NCI-H526 treated with DMSO at 0.1 percent for 48 hours (cell line): ENCODE measurements around the gene IER5L.

Source experiments
- DNase-seq: peaks from one replicate; lab custom pipeline; 2025; lab: John Stamatoyannopoulos, UW

Gene IER5L

DNA sequence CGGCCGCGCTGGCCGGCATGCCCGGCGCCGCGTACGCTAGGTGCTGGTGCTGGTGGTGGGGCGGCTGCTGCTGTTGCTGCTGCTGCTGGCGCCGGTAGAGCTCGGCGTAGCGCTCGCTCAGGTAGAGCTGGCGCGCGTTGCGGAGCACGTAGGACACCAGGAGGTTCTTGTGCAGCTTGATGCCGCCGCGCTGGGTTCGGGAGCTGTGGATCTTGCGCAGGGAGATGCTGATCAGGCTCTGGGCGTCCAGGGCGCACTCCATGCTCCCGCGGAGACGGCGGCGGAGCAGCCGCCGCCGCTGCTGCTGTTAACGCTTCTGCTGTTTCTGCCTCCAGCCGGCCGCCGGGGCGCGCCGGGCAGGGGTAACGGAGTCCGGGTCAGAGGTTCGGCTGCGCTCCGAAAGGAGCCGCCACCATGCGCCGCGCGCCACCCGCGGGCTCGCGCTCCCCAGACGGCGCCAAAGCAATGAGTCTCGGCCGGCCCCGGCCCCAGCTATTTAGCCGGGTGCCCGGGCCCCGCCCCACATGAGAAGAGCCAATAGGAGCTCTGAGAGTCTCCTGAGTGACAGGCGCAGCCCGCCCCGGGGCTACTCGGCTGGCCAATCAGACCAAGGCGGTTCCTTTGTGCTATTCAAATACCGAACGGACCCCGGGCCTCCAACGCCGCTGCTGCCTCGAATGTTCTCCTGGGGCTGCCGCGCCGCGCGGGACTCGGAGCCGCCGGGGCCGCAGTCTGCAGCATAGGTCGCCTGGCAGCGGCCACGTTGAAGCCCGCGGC, at the start of gene IER5L:
IER5L (minus strand) TSS at position 471 of the 777 bp plus-strand sequence; CDS start at position 262, 209 bp downstream.
- peak; percentile 86 for DNase-seq

DNA sequence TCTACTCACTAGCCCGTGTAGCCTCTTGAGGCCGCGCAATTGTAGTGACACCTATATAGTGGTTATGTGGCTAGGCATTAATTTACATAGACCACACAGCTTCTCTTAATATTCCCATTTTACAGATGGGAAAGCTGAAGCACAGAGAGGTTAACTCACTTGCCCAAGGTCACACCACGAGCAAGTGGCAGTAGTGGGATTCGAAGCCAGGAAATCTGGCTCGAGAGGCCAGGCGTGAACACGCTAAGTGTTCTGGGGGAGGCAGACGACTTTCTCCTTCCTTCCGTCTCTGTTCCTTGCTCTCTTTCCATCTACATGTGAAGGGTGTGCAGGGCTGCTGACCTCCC, 49.8 kb upstream of the IER5L start:
- no peak for DNase-seq

DNA sequence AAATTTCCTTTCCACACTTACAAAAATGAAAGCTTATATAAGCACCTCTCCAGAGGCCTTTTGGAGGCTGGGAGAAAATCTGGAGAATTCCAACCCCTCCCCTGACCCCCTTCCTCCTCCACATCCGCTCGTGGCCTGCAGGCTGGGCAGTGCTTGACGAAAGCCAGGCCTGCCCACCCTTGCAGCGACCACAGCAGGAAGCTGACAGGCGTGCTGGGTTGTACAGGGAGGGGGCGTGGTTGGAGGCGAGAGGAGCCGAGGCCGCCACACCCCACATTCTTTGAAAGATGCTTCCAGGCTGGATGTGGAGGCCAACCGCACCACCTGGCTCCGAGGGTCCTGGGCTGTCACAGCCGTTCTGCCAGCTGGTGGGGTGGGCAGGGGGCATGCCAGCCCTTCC, 47.8 kb upstream of the IER5L start:
- DNase-seq = no peak

DNA sequence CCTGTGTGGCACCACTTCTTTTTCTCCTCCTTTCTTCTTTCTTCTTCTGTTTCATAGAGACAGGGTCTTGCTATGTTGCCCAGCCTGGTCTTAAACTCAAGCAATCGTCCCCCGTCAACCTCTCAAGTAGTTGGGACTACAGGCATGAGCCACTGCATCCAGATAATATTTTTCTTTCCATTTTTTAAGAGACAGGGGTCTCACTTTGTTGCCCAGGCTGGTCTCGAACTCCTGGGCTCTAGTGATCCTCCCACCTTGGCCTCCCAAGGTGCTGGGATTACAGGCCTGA, 47.4 kb upstream of the IER5L start:
- DNase-seq = no peak

DNA sequence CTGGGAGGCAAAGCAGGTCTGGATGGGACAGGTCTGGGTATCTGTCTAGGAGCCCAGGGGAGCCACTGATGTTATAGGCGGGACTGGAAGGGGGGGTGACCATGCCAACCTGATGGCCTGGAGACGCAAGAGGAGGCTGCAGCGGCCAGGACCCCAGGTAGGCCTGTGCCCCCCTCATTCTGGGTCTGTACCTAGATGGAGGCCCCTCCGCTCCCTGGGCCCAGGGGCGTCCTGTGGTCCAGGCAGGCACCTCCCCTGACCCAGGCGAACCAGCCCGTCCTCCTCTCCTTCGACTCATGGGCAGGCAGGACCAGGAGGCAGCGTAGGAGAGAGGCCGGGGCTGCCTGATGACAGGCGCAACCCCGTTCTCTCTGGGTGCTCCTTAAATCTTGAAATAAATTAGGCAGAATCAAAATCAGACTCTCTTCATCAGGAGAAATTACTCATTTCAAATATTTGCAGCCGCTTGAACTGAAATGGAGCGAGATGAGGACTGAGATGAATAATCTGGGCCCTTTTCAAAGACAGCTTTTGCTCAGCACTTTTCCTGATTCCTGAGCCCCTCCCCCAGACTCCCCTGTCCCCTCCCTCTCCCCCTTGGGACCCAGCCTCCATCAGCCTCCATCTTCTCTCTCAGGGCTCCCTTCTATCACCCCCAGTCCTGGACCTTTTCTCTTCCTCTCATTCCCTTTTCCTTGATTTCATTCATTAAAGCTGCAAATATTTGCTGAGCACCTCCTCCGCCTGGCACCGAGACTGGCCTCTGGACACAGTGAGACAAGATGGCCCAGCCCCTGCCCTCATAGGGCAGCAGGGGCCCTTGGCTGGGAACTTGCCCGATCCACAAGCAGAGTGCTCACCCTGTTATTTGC, 46.8 kb upstream of the IER5L start:
- DNase-seq = no peak

DNA sequence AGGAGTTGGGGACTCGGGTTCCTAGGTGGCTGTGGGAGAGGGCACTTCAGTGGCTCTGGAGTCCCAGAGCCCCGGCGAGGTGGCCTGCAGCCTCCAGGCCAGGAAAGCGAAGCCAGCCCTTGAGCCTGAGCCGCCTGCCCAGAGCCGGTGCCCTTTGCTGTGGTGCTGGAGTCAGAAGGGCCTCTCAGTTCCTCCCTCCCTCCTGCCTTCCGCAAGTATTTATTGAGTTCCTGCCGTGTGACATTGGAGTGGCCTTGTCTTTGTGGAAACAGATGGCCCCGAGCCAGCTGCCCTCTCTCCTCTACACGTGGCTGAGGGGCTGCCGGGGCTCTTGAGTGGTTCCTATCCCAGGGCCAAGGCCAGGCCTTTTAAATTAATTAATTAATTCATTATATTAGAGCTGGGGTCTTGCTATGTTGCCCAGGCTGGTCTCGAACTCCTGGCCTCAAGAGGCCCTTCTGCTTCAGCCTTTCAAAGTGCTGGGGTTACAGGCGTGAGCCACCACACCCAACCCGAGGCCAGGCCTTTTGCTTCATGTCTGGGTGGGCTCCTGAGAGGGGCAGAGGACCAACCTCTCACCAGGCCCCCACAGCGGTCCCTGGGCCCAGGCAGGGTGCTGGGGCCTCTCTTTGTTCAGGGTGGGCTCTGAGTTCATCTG, 45.6 kb upstream of the IER5L start:
- DNase-seq = no peak

DNA sequence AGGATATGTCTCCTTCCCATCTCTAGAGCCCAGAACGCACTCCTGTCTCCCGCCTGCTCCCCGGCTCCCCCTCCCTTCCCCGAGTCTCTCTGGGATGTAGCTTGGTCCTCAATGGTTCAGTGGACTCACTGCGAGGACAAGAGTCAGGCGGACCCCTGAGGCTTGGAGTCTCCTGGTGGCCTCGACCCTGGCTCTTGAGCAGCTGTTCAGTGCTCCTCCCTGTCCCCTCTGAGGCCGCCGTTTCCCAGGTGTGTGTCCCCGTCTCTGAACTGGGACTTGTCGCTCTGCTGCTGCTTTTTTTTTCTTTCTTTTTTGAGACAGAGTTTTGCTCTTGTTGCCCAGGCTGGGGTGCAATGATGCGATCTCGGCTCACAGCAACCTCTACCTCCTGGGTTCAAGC, 44.8 kb upstream of the IER5L start:
- no peak for DNase-seq

DNA sequence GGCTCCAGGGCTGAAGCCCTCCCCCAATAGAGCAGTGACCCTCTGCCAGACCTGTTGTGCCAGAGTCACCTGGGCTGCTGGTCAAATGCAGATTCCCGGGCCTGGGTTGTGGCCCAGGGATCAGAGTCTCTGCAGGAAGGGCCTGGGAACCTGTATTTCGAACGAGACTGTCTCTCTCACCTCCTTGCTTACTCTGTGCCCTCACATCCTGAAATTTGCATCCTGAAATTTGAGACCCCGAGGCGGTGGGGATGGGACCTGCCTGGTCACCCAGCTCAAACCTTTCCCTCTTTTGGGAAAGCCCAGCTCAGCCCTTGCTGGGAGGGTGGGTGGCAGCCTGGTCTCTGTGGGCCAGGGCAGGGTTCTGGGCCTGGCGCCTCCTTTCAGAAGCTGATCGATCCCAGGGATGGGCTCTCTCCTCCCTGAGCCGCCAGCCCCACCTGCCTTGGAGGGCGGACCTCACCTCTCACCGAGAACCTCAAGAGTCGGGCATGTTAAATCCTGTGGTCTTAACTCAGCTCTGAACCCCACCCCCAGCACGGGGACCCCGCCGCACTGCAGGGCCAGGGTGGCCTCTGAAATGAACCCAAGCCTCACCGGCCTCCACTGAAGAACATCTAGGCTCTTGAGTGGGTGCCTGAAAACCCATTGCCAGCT, 44.0 kb upstream of the IER5L start:
- DNase-seq = no peak

DNA sequence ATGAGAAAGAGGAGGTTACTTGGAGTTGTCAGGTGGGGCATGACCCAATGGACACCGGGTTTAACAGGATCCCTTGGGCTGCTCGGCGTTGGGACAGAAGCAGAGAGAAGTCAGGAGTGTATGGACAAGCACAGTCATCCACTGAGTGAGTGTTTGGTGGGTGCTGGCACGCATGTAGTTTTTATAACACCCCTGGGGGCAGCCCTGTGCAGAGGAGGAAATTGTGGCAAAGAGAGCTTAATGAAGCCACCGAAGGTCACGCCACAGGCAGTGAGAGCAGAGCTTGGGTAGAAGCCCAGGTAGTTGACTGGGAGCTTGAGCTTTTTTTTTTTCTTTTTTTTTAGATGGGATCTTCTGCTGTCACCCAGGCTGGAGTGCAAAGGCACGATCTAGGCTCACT, 43.2 kb upstream of the IER5L start:
- DNase-seq = no peak

DNA sequence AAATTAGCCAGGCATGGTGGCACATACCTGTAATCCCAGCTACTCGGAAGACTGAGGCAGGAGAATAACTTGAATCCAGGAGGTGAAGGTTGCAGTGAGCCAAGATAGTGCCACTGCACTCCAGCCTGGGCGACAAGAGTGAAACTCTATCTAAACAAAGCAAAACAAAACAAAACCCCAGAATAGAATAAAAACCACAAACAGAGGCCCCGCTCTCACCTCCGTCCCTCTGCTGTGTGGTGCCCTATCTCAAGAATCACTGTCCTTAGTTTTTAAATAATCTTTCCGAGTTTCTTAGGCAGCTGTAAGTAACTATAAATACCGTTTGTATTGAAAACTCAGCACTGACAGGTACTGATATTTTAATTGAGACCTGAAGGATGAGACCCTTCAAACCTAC, 42.7 kb upstream of the IER5L start:
- DNase-seq = no peak

DNA sequence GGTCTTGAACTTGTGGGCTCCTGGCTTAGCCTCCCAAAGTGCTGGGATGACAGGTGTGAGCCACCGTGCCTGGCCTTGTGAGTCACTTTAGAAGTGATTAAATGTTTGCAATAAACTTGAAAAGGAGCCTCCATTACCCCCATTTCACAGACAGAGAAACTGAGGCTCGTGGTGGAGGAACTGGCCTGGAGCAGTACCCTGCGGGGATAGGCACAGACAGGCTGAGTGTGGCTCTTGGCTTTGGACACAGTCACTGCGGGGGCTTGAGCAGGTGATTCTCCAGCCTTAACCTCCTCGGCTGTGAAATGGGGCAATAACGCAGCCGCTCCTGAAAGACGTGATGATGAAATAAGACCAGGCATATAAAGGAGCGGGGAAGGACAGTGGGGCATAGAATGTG, 40.9 kb upstream of the IER5L start:
- no peak for DNase-seq

DNA sequence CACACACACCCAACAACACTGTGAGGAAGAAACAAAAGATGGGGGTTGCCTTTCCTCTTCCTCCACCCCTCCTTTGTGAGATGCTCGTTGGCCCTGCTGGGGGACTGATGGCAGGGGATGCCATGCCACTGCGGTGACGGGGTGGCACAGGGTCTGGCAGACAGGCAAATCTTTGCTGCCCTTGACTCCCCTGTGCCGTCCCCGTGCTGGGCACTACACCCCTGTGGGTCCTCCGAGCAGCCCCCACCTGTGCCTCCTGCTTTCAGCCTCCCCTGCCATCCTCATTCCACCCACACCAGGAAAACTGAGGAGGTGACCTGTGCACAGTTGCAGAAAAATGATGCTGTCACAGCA, 40.2 kb upstream of the IER5L start:
- DNase-seq = no peak

DNA sequence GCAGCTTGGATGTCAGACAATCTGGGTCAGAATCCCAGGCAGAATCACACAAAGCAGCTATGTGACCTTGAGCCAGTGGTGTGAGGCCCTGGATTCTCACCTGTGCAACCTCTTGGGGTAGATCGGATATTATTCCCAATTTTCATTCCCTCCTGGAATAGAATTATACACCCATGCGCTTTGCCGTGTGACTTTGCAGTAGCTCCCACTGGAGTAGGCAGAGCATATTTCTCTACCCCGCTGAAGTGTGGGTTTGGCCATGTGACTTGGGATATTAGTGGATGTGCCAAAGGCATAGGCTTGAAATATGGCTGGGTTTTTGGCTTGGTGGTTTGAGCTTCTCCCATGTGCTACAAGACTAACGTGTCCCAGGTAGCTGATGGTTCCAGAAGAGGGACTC, 35.5 kb upstream of the IER5L start:
- DNase-seq = no peak

DNA sequence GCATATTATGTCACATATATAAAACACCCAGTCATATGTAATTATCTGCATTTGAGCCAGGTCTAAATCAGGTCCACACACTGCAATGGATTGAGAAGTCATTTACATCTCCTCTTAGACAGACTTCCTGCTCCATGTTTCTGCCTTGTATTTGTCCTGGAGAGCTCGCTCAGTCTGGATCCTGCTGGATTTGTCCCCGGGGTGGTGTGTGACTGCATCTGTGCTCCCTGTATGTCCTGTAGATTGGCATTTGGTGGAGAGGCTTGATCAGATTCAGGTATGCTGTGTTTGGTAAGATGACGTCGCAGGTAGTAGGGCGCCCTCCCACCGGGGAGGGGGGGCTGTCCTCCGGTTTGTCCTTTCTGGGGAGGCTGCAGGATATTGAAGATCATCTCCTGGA, 33.6 kb upstream of the IER5L start:
- no peak for DNase-seq

DNA sequence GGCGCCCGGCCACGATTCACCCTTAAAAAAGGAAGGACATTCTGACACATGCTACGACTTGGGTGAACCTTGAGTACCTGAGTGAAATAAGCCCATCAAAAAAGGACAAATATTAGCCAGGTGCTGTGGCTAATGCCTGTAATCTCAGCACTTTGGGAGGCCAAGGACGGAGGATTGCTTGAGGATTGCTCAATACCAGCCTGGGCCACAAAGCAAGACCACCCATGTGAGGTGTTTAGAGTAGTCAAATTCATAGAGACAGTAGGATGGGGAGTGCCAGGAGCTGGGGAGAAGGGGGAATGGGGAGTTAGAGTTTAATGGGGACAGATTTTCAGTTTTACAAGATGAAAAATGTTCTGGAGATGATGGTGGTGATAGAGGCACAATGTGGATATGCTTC, 32.1 kb upstream of the IER5L start:
- no peak for DNase-seq

DNA sequence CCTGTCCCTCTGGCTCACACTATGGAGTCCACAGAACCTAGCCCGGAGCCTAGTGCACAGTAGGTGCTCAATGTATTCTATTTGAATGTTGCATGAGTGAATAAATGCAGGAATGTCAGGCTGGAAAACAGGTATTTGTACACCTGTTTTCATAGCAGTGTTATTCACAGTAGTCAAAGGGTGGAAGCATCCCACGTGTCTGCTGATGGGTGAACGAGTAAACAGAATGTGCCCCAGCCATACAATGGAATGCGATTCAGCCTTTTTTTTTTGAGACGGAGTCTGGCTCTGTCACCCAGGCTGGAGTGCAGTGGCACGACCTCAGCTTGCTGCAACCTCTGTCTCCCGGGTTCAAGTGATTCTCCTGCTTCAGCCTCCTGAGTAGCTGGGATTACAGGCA, 31.5 kb upstream of the IER5L start:
- DNase-seq = no peak

DNA sequence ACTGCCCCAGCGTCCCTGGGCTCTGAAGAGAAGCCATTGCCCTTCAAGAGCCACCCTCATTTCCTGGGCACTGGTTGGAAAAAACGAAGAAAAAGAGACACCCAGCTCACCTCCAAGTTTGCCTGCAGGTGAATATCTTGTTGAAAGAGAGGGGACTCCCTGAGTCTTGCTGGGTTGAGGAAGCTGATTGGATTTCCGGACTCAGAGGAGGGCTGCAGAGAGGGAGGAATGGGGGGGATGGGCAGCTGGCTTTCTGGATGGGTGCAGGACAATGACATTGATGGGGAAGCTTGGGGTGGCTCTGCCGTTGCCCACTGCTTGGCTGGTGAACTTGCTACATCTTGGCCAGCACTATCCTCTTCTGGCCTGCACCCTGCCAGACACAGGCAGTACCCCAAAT, 31.0 kb upstream of the IER5L start:
- no peak for DNase-seq

DNA sequence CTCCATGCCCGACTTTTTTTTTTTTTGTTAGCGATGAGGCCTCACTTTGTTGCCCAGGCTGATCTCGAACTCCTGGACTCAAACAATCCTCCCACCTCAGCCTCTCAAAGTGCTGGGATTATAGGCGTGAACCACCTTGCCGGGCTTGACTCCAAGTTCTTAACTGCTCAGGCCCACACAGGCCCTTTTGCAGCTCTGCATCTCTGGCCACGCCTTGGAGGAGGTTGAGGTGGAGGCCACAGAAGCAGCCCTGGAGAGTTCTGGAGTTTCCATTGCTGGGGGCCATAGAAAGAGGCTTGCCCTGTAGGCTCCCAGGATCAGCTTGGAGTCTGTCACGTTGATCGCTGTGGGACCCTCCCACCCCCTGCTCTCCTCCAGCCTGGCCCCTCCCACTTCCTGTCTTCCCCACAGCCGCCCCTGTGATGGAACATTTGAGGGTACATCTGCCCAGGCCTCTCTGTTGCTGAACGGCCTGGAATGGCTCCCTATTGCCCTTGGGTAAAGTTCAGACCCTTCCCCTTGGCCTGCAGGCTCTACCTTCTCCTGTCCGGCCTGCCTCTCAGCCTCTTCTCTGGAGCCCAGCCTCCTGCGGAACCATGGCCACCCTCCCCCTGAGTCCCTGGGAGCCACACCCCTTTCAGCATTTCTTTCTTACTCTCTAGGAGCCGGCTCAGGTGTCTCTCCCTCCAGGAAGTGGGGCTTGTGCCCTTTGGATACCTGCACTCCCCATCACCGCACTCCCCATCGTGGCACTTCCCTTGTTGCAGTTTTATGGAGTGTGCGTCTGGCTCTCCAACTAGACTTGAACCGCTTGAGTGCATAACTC, 30.4 kb upstream of the IER5L start:
- no peak for DNase-seq

DNA sequence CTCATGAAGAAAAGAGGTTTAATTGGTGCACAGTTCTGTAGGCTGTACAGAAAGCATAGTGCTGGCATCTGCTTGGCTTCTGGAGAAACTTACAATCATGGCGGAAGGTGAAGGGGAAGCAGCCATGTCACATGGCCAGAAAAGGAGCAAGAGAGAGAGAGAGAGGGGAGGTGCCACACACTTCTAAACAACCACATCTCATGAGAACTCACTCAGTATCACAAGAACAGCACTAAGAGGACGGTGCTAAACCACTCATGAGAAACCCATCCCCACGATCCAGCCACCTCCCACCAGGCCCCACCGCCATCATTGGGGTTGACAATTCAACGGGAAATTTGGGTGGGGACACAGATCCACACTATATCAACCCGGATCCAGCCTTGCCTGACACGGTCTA, 28.8 kb upstream of the IER5L start:
- no peak for DNase-seq

DNA sequence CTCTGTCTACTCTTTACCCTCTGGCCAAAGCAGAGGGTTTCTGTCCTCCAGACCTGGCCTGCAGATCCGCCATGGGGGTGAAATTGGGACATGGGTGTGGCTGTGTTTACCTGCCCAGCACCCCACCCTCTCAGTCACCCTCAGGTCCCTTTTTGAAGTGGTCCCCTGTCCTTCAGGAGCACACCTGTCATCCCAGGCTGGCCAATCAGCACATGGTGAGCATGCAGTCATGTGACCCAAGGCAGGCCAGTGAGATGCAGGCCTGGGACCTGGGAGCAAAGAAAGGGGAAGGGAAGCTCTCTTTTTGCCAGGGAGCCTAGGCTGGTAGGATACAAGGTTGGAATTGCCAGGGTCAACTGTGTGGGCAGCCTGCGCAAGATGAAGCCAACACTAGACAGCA, 28.3 kb upstream of the IER5L start:
- DNase-seq = no peak

DNA sequence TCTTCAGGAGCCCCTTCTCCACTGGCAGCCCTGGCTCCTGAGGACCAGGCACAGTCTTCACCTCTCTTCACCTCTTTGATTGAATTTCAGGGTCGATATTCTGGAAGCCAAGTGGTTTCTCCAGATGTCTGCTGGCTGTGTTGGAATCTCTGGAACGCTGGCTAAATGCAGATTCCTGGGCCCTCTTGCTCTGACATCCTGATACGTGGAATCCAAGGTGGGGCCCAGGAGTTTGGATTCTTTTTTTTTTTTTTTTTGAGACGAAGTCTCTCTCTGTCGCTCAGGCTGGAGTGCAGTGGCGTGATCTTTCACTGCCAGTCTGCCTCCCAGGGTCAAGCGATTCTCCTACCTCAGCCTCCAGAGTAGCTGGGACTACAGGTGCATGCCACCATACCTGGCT, 26.8 kb upstream of the IER5L start:
- DNase-seq = no peak

DNA sequence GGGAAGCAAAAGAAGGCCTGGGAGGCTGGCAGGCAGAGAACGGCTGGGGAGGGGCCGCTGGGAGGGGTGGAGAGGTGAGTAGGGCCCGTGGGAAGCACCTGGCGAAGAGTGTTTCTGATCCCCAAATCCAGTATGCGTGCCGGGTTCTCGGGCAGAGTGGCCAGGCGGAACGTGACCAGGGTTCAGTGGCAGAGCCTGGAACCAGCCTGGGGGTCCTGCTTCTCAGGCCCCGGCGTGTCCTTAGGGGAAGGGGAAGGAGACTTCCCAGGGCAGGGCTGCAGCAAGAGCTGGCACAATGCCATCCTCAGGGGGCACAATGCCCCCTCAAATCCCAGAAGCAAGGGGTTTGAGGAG, 25.5 kb upstream of the IER5L start:
- DNase-seq = no peak
